Transverse colon (tissue), 4 donors: ENCODE measurements around the gene GPR65. TPM values are rescaled to one million over a fixed set of nuclear protein-coding genes. Genes with fewer than 3 reads are reported as not detected.

Source experiments
- DNase-seq: peaks from one replicate; pipeline ENCODE4 v3.0.0-alpha.2; 2019
- H3K27ac ChIP-seq, 4 donors: fragments of 200-600 bp; sonication (generic); 2 replicates each; pipeline ENCODE4 v1.5.1; 2016 to 2018; ENCODE audit warnings: inconsistent platforms in 4 of 4
- H3K27me3 ChIP-seq: fragments of 200-600 bp; sonication (generic); 2 replicates; pipeline ENCODE4 v1.5.1; 2017; ENCODE audit warnings: inconsistent platforms
- H3K36me3 ChIP-seq, 4 donors: fragments of 200-600 bp; sonication (generic); 2 replicates each; pipeline ENCODE4 v1.5.1; 2017 to 2019; ENCODE audit warnings: inconsistent platforms in 4 of 4
- H3K4me1 ChIP-seq, 4 donors: fragments of 200-600 bp; sonication (generic); 2 replicates each; pipeline ENCODE4 v1.5.1; 2017 to 2020; ENCODE audit warnings: inconsistent platforms in 4 of 4
- H3K4me3 ChIP-seq, 4 donors: fragments of 200-600 bp; sonication (generic); 1 replicate in 1 of 4; 2 replicates in 3 of 4; pipeline versions ENCODE4 v1.5.1 to v1.6.1; 2017 to 2019; ENCODE audit warnings: inconsistent platforms in 4 of 4
- H3K9me3 ChIP-seq, 2 donors: fragments of 200-600 bp; sonication (generic); 2 replicates each; pipeline ENCODE4 v1.5.1; 2017 to 2019; ENCODE audit warnings: inconsistent platforms in 2 of 2
- EP300 ChIP-seq: sonication (generic); formaldehyde crosslinking; IDR thresholded peaks from one replicate; pipeline ENCODE4 v1.6.1; 2017; ENCODE audit warnings: antibody characterized with exemption, low read depth
- POLR2A ChIP-seq: fragments of 450-650 bp; IDR thresholded peaks from one replicate; pipeline ENCODE4 v1.6.1; 2016; ENCODE audit warnings: antibody characterized with exemption, mild to moderate bottlenecking, moderate library complexity
- POLR2AphosphoS5 ChIP-seq, 3 donors: sonication (generic); formaldehyde crosslinking; IDR thresholded peaks; one replicate each; pipeline ENCODE4 v1.6.1; 2016; ENCODE audit warnings: antibody characterized with exemption in 3 of 3
- WGBS, 2 donors: methylation state at CpG; one replicate each; pipeline ENCODE4 v1.1.5; 2018; ENCODE audit warnings: low coverage in 1 of 2; 5-methylcytosine and 5-hydroxymethylcytosine counted together
- in situ Hi-C, 4 donors: fragments of 200-750 bp; cut with MboI; loops; one replicate each; pipeline versions ENCODE4 v1.15.0 to v1.15.1; 2017; ENCODE audit warnings: low sequenced_read_pairs in 3 of 4, low pct_ligation_motif_present in 1 of 4, low pct_unique_long_range_greater_than_20kb in 1 of 4
- intact Hi-C: fragments of 100-400 bp; cut with DNase I; formaldehyde crosslinking; loops from one replicate; pipeline ENCODE4 v1.15.1; 2023; ENCODE audit warnings: low total_unique reads
- total RNA-seq, 4 donors: library from RNA; depleted of rRNA; stranded (reverse); fragments of >200 nt; gene quantifications; one replicate each; pipeline ENCODE4 v1.1.0, GENCODE V29; 2016
- TF ChIP-seq, protein P1 (sequence below), 5 experiments: fragments of 200-600 bp in 3 of 5; fragments of 450-650 bp in 2 of 5; sonication (generic) in 3 of 5; IDR thresholded peaks; 1 replicate in 2 of 5; 2 replicates in 3 of 5; pipeline ENCODE4 v1.5.1; 2016 to 2017; ENCODE audit warnings: antibody characterized with exemption in 5 of 5, inconsistent platforms in 3 of 5, mild to moderate bottlenecking in 2 of 5, moderate library complexity in 1 of 5

Gene GPR65
- total RNA-seq, 4 donors from 2014 or later: 0.68 to 1.6 TPM; not detected in 2

- Histone ChIP-seq H3K27ac (no peak overlapping the region), H3K4me3 (no peak overlapping the region), H3K9me3 (no peaks in the 10 kb centered on the region), H3K4me1 (no peaks in the 10 kb centered on the region), H3K27me3 (no peaks in the 10 kb centered on the region), H3K36me3 (peaks cover 0 to 29% (median 3%) of the 10 kb centered on the region in 4 donors)
- intact Hi-C loops: no loop called here
- TF ChIP-seq POLR2A (no peak), POLR2AphosphoS5 (IDR thresholded peaks at IDR 0.05) (no peak), EP300 (no peak)
- TF ChIP-seq, protein P1, sequence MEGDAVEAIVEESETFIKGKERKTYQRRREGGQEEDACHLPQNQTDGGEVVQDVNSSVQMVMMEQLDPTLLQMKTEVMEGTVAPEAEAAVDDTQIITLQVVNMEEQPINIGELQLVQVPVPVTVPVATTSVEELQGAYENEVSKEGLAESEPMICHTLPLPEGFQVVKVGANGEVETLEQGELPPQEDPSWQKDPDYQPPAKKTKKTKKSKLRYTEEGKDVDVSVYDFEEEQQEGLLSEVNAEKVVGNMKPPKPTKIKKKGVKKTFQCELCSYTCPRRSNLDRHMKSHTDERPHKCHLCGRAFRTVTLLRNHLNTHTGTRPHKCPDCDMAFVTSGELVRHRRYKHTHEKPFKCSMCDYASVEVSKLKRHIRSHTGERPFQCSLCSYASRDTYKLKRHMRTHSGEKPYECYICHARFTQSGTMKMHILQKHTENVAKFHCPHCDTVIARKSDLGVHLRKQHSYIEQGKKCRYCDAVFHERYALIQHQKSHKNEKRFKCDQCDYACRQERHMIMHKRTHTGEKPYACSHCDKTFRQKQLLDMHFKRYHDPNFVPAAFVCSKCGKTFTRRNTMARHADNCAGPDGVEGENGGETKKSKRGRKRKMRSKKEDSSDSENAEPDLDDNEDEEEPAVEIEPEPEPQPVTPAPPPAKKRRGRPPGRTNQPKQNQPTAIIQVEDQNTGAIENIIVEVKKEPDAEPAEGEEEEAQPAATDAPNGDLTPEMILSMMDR (IDR thresholded peaks at IDR 0.05): no peak
- in situ Hi-C loops: no loop called here
- DNase-seq: no peak
- 79 to 82% methylated on average over 3 of the region's 3 CpGs for WGBS, 2 donors
Observed at GRCh38 chr14:87966816-87967215, 38.1 kb upstream of the GPR65 start.

DNA sequence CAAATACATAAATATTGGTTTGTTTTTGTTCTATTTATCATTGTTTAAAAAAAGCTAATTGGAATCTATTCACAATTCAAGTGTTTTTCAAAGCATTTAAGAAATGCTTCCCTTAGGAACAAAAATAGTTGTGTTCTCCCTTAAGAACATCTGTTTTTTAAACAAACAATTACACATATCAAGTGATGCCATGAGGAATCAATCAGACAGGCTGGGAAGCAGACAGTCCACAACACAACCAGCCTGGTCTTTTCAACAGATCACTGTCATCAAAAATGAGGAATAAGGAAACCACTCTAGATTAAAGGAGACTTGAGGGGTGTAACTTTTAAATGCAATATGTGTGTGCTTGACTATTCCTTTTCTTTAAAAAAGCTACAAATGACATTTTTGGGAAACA lies 37.4 kb upstream of the GPR65 start:
- intact Hi-C loops (no loop called here), in situ Hi-C loops (no loop called here)
- H3K4me1 ChIP-seq: no peaks in the 10 kb centered on the region
- no peak for TF ChIP-seq POLR2AphosphoS5 (IDR thresholded peaks at IDR 0.05)
- DNase-seq: no peak
- H3K9me3 ChIP-seq: no peaks in the 10 kb centered on the region
- H3K4me3 ChIP-seq: no peak overlapping the region
- H3K27me3 ChIP-seq: no peaks in the 10 kb centered on the region
- H3K27ac ChIP-seq: no peak overlapping the region
- H3K36me3 ChIP-seq: peaks cover 0 to 25% (median 3%) of the 10 kb centered on the region in 4 donors

DNA sequence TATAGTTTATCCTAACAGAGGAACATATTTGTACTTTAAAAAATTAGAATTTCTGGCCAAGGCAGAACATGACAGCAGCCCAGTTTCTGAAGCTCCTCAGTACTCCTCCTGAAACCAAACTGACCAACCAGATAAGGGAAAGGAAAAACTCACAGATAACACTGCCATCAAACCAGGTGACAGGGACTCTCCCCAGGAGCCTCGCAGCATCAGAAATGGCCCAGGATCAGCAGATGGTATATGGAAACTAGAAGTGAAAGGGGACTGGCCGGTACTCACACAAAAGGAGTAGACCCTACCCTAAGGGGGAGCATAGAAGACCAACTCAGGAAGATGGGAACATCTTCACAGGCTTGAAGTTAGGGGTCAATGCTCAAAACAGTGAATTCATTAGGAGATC lies 33.9 kb upstream of the GPR65 start:
- Histone ChIP-seq H3K27ac (no peak overlapping the region), H3K4me3 (no peak overlapping the region), H3K36me3 (peaks cover 0 to 27% (median 3%) of the 10 kb centered on the region in 4 donors), H3K4me1 (no peaks in the 10 kb centered on the region), H3K9me3 (no peaks in the 10 kb centered on the region), H3K27me3 (no peaks in the 10 kb centered on the region)
- intact Hi-C loops (no loop called here), in situ Hi-C loops (no loop called here)
- DNase-seq: no peak
- WGBS, 2 donors: 73 to 80% methylated on average over 1 to 2 of the region's 2 CpGs
- TF ChIP-seq POLR2AphosphoS5 (IDR thresholded peaks at IDR 0.05) (no peak), EP300 (no peak), POLR2A (no peak)
- TF ChIP-seq, protein P1 (IDR thresholded peaks at IDR 0.05): no peak

- Histone ChIP-seq H3K9me3 (no peaks in the 10 kb centered on the region), H3K27me3 (no peaks in the 10 kb centered on the region), H3K4me3 (no peak overlapping the region), H3K36me3 (peaks cover 0 to 15% (median 0%) of the 10 kb centered on the region in 4 donors), H3K4me1 (no peaks in the 10 kb centered on the region), H3K27ac (no peak overlapping the region)
- no peak for DNase-seq
- TF ChIP-seq POLR2A (no peak), EP300 (no peak), POLR2AphosphoS5 (IDR thresholded peaks at IDR 0.05) (no peak)
- TF ChIP-seq, protein P1 (IDR thresholded peaks at IDR 0.05): no peak
- in situ Hi-C loops (no loop called here), intact Hi-C loops (no loop called here)
Observed at GRCh38 chr14:87975636-87976035, 29.3 kb upstream of the GPR65 start.

DNA sequence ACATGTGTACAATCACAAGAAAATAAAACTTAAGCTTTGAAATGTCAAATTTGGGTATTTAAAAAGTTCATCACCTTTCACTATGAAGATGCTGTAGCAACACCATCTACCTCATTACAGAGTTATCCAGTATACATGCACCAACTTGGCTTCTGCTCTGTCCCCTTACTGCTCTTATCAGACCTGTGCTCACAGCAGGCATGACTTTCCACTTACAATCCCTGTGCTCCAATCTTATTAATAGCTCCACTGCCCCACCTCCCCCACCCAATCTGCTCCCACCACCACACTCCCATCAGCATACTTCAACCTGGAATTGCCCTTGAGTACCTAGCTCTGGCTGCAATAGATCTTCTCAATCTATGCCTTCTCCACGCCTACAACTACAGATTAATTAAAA lies 25.2 kb upstream of the GPR65 start:
- in situ Hi-C loops: no loop called here
- peaks cover 0 to 7% (median 0%) of the 10 kb centered on the region in 4 donors for H3K36me3 ChIP-seq

More for the DNA sequence above, 25.2 kb upstream of the GPR65 start:
- WGBS, 2 donors: 100% methylated on average over 1 of the region's 1 CpG; no CpG with 5 or more reads in 1 of the 2 donors
- no peak for DNase-seq
- intact Hi-C loops: no loop called here
- no peaks in the 10 kb centered on the region for H3K4me1 ChIP-seq
- TF ChIP-seq, protein P1 (IDR thresholded peaks at IDR 0.05): no peak
- TF ChIP-seq POLR2A (no peak), POLR2AphosphoS5 (IDR thresholded peaks at IDR 0.05) (no peak), EP300 (no peak)
- no peak overlapping the region for H3K4me3 ChIP-seq
- no peaks in the 10 kb centered on the region for H3K9me3 ChIP-seq
- H3K27ac ChIP-seq: no peak overlapping the region
- no peaks in the 10 kb centered on the region for H3K27me3 ChIP-seq
